DLD1 (cell line): ENCODE data around the gene NSD2.
"Not testable (repeated sequence)": the region's sequence is repeated elsewhere in the genome, so short reads cannot be mapped to it uniquely, and the experiment has no call there.

Source experiments
- in situ Hi-C: cut with HindIII; loops from 2 replicates; pipeline ENCODE4 v1.10.0; 2017; ENCODE audit warnings: low sequenced_read_pairs

NSD2 gene

GRCh38 chr4:1994938-1995337 lies 123.7 kb downstream of the NSD2 start:
- in situ Hi-C loops, result no loop called here

GRCh38 chr4:1996866-1997611 lies 125.8 kb downstream of the NSD2 start:
- in situ Hi-C loops, result no loop called here

DNA sequence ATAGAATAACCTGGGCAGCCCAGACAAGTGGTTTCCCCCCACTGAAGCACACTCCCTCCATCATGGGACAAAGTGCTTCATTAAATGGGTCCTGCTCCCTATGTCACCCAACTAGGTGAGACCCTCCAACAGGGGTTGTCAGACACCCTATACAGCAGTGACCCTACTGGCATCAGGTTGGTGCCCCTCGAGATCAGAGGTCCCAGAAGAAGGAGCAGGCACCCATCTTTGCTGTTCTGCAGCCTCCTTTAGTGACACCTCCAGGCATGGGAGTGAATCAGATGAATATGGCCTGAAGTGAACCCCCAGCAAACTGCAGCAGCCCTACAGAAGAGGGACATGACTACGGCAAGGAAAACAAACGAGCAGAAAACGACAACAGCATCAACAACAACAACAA lies 126.5 kb downstream of the NSD2 start:
- in situ Hi-C loops, result no loop called here

GRCh38 chr4:1998296-1998695 lies 127.1 kb downstream of the NSD2 start:
- in situ Hi-C loops, result no loop called here

GRCh38 chr4:1999308-1999707 lies 128.1 kb downstream of the NSD2 start:
- in situ Hi-C loops, result not testable (repeated sequence)

- in situ Hi-C loops, result not testable (repeated sequence)
These were observed 132.2 kb downstream of the NSD2 start for GRCh38 chr4:2003361-2003760.

GRCh38 chr4:2006367-2006766 lies 135.2 kb downstream of the NSD2 start:
- in situ Hi-C loops, result no loop called here

- in situ Hi-C loops, result no loop called here
These were observed 135.9 kb downstream of the NSD2 start for GRCh38 chr4:2006956-2007653.

DNA sequence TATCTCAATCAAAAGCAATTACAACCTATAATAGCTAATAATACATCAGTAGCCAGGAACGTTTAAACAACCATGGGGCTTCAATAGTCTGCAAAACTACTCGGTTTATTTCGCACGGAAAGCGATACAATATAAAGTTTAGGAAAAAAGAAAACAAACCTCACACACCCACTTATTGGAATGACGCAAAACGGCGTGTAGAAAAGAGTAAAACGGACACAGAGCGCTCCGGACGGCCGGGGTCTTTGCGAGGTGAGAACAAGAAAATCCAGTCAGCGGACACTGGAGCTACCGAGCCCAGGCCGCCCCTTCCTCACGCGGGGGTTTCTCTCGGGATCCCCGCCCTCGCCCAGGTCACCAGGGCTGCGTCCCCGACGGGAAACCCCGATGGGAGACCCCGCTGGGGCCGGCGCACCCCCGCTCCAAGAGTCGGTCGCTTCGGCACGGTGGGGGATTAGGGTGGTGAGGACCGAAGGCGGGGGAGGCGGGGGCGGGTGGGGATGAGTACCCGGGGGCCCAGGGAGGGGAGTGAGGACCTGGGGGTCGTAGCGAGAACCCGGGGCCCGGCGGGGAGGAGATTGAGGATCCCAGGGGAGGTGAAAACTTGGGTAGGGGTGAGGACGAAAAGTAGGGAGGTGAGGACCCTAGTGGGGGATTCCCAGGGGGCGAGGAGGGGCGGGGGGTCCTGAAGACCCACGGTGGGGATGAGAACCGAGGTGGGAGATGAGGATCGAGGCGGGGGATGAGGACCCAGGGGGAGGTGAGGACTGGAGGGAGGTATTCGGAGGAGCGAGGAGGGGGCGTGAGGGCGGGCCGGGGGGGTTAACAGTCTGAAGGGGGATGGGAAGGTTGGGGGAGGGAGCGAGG lies 136.8 kb downstream of the NSD2 start:
- in situ Hi-C loops, result no loop called here

- in situ Hi-C loops, result no loop called here
These were observed 137.4 kb downstream of the NSD2 start for GRCh38 chr4:2008671-2008920.

GRCh38 chr4:2008921-2009650 lies 137.9 kb downstream of the NSD2 start, which contains the start of gene NELFA:
NELFA (minus strand) TSS chr4:2008974; CDS start chr4:2008959, 15 bp downstream.
- in situ Hi-C loops, result no loop called here

DNA sequence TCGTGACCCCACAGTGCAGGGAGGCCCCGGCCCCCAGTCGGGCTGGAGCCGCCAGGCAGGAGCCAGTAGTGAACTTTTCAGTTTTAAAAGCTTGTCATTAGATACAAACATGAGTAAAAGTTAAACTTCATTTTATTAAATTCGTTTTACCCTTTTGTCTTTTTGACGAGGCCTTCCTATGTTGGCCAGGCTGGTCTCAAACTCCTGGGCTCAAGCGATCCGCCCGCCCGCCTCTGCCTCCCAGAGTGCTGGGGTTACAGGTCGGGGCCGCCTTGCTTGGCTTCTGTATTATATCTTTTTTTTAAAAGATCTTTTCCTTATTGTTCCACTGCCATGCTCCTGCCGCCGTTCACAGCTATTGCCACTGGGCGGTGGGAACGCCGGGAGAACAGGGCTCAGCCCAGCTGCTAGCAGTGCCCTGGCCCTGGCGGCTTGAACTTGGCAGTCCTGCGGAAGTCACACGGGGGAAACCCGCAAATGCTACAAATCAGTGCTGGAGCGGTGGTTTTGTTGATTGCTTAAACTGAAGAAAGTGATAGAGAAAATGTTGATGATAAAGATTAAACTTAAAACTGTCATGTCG lies 138.5 kb downstream of the NSD2 start:
- in situ Hi-C loops, result no loop called here

DNA sequence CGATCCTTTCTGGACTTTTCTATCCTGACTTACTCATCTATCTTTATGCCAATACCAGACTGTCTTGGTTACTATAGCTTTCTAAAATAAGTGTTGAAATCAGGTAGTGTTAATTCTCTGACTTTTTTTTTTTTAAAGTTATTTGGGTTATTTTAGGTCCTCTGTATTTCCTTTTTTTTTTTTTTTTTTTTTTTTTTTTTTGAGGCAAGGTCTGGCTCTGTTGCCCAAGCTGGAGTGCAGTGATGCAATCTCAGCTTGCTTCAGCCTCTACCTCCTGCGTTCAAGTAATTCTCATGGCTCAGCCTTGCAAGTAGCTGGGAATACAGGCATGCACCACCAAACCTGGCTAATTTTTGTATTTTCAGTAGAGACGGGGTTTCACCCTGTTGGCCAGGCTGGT lies 140.4 kb downstream of the NSD2 start:
- in situ Hi-C loops, result no loop called here

- in situ Hi-C loops, result no loop called here
These were observed 143.8 kb downstream of the NSD2 start for GRCh38 chr4:2015008-2015407.

DNA sequence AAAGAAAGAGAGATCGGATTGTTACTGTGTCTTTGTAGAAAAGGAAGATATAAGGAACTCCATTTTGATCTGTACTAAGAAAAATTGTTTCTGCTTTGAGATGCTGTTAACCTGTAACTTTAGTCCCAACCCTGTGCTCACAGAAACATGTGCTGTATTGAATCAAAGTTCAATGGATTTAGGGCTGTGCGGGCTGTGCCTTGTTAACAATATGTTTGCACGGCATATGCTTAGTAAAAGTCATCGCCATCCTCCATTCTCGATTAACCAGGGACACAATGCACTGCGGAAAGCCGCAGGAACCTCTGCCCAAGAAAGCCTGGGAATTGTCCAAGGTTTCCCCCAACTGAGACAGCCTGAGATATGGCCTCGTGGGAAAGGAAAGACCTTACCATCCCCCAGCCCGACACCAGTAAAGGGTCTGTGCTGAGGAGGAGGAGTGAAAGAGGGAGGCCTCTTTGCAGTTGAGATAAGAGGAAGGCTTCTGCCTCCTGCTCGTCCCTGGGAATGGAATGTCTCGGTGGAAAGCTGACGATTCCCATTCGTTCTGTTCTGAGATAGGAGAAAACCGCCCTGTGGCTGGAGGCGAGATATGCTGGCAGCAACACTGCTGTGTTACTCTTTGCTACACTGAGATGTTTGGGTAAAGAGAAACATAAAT lies 150.3 kb downstream of the NSD2 start:
- in situ Hi-C loops, result loop anchor here (10.0 kb wide), 1 partner anchor 67 kb away; no protein-coding TSS in a partner anchor

- in situ Hi-C loops, result loop anchor here (10.0 kb wide), 1 partner anchor 70 kb away; no protein-coding TSS in a partner anchor
These were observed 153.5 kb downstream of the NSD2 start for GRCh38 chr4:2024683-2025082.

DNA sequence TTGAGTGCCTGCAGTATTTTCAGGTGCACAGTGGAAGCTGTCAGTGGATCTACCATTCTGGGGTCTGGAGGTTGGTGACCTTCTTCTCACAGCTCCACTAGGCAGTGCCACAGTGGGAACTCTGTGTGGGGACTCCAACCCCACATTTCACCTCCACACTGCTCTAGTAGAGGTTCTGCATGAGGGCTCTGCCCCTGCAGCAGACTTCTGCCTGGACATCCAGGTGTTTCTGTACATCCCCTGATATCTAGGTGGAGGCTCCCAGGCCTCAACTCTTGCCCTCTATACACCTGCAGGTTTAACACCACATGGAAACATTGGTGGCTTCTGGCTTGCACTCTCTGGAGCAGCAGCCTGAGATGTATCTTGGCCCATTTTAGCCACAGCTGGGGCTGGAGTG lies 154.6 kb downstream of the NSD2 start:
- in situ Hi-C loops, result loop anchor here (10.0 kb wide), 1 partner anchor 71 kb away; no protein-coding TSS in a partner anchor

GRCh38 chr4:2027120-2027519 lies 155.9 kb downstream of the NSD2 start:
- in situ Hi-C loops, result loop anchor here (10.0 kb wide), 1 partner anchor 72 kb away; no protein-coding TSS in a partner anchor

GRCh38 chr4:2031161-2031560 lies 160.0 kb downstream of the NSD2 start:
- in situ Hi-C loops, result not testable (repeated sequence)
